Airway epithelial cell (primary cell): Measurements from ENCODE around the gene ASS1. TPM values are rescaled to one million over a fixed set of nuclear protein-coding genes. Genes with fewer than 3 reads are reported as not detected.

ENCODE experiments used
- total RNA-seq: library from RNA; depleted of rRNA; stranded (reverse); fragments of >200 nt; gene quantifications from 2 replicates; pipeline ENCODE4 v1.2.3, GENCODE V29; 2015

ASS1 gene
- 16.6 and 18.0 TPM in 2 replicates for total RNA-seq

GRCh38 chr9:130444565-130445221, at the start of gene ASS1:
TSS of gene ASS1 (plus strand) at chr9:130444961. CDS start at chr9:130452229, 7,268 bp downstream.

Other genes with a start within 250 kb of the ASS1 start
- gene HMCN2, start 179.2 kb upstream of the ASS1 start, total RNA-seq, result 0.05 TPM in 1 of 2 replicates, not detected in the other
- gene FUBP3, start 134.6 kb downstream of the ASS1 start, total RNA-seq, result 21.8 and 30.5 TPM in 2 replicates
- gene PRDM12, start 219.6 kb downstream of the ASS1 start, total RNA-seq, result not detected in 2 replicates
- gene EXOSC2, start 248.8 kb downstream of the ASS1 start, total RNA-seq, result 34.4 and 39.0 TPM in 2 replicates